Measurements from ENCODE around the gene RYR1.

- TF ChIP-seq FOXM1 (CRISPR knock-in tag; IDR thresholded peaks at IDR 0.05) (no peak), CTCF (CRISPR knock-in tag; IDR thresholded peaks at IDR 0.05) (no peak), ZFP82 (CRISPR knock-in tag; IDR thresholded peaks at IDR 0.05; ENCODE audit: borderline replicate concordance) (no peak), PATZ1 (CRISPR knock-in tag; IDR thresholded peaks at IDR 0.05) (no peak)
These were observed 150.5 kb downstream of the RYR1 start for GRCh38 chr19:38583985-38584305.
